ENCODE measurements around the gene FAHD1.
"Not testable (repeated sequence)": the region's sequence is repeated elsewhere in the genome, so short reads cannot be mapped to it uniquely, and the experiment has no call there.

The FAHD1 gene

GRCh38 chr16:1790261-1790610 is 36.8 kb upstream of the FAHD1 start:
- DNase-seq: no peak

GRCh38 chr16:1790611-1791255 is 36.3 kb upstream of the FAHD1 start:
- no peak for DNase-seq

- DNase-seq: no peak
These were observed 35.6 kb upstream of the FAHD1 start for GRCh38 chr16:1791256-1791942.

GRCh38 chr16:1791943-1792812 is 34.8 kb upstream of the FAHD1 start:
- DNase-seq: no peak

GRCh38 chr16:1792836-1793577 is 34.0 kb upstream of the FAHD1 start:
- DNase-seq: no peak

- no peak for DNase-seq
These were observed 33.3 kb upstream of the FAHD1 start, which contains the start of gene IGFALS for GRCh38 chr16:1793578-1794220. Gene IGFALS, minus strand, starts transcription at chr16:1793705. Its CDS starts 53 bp downstream, at chr16:1793652.

GRCh38 chr16:1794221-1794871 is 32.7 kb upstream of the FAHD1 start:
- DNase-seq: no peak

- no peak for DNase-seq
These were observed 31.9 kb upstream of the FAHD1 start for GRCh38 chr16:1794908-1795666.

GRCh38 chr16:1799263-1799662 is 27.7 kb upstream of the FAHD1 start:
- not testable (repeated sequence) for DNase-seq

GRCh38 chr16:1800701-1801100 is 26.3 kb upstream of the FAHD1 start:
- no peak for DNase-seq

GRCh38 chr16:1807626-1808025 is 19.4 kb upstream of the FAHD1 start:
- no peak for DNase-seq

GRCh38 chr16:1808691-1809090 is 18.3 kb upstream of the FAHD1 start:
- no peak for DNase-seq

- DNase-seq: no peak
These were observed 17.7 kb upstream of the FAHD1 start for GRCh38 chr16:1809281-1809801.

- DNase-seq: no peak
These were observed 16.9 kb upstream of the FAHD1 start for GRCh38 chr16:1810106-1810505.

- no peak for DNase-seq
These were observed 16.5 kb upstream of the FAHD1 start for GRCh38 chr16:1810536-1810935.

- peak; percentile 55 for DNase-seq
These were observed 14.3 kb upstream of the FAHD1 start for GRCh38 chr16:1812732-1813163.

GRCh38 chr16:1815461-1815860 is 11.5 kb upstream of the FAHD1 start:
- DNase-seq: no peak

- no peak for DNase-seq
These were observed 10.4 kb upstream of the FAHD1 start for GRCh38 chr16:1816396-1817275.

GRCh38 chr16:1817276-1817589 is 9.8 kb upstream of the FAHD1 start:
- no peak for DNase-seq

GRCh38 chr16:1817716-1818115 is 9.3 kb upstream of the FAHD1 start:
- DNase-seq: no peak

Data from fibroblast of upper back skin (primary cell).